Measurements from ENCODE around the gene CALD1. TPM values are rescaled to one million over a fixed set of nuclear protein-coding genes. Genes with fewer than 3 reads are reported as not detected.
A peak's percentile ranks its signal among the peaks of the same experiment; 100 is the strongest.

Gene CALD1
- total RNA-seq, 1 donor from 2014 or later, result 122 TPM

GRCh38 chr7:134742688-134743350 is 36.6 kb upstream of the CALD1 start:
- DNase-seq, result no peak

GRCh38 chr7:134744569-134744968 is 34.9 kb upstream of the CALD1 start:
- peaks cover 24% of the 10 kb centered on the region for H3K4me1 ChIP-seq
- TF ChIP-seq, protein P1, sequence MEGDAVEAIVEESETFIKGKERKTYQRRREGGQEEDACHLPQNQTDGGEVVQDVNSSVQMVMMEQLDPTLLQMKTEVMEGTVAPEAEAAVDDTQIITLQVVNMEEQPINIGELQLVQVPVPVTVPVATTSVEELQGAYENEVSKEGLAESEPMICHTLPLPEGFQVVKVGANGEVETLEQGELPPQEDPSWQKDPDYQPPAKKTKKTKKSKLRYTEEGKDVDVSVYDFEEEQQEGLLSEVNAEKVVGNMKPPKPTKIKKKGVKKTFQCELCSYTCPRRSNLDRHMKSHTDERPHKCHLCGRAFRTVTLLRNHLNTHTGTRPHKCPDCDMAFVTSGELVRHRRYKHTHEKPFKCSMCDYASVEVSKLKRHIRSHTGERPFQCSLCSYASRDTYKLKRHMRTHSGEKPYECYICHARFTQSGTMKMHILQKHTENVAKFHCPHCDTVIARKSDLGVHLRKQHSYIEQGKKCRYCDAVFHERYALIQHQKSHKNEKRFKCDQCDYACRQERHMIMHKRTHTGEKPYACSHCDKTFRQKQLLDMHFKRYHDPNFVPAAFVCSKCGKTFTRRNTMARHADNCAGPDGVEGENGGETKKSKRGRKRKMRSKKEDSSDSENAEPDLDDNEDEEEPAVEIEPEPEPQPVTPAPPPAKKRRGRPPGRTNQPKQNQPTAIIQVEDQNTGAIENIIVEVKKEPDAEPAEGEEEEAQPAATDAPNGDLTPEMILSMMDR (IDR thresholded peaks at IDR 0.05; ENCODE audit: borderline replicate concordance), result no peak
- no peak for DNase-seq
- intact Hi-C loops (cut with micrococcal nuclease), result no loop called here
- H3K4me3 ChIP-seq, result no peak overlapping the region
- H3K27ac ChIP-seq (replicated peaks), result peak overlapping the region; percentile 7
- H3K36me3 ChIP-seq, result no peaks in the 10 kb centered on the region
- H3K27me3 ChIP-seq (ENCODE audit: low read depth), result no peaks in the 10 kb centered on the region
- no peaks in the 10 kb centered on the region for H3K9me3 ChIP-seq (replicated peaks)

More at GRCh38 chr7:134742688-134743350, 36.6 kb upstream of the CALD1 start:
- Histone ChIP-seq H3K9me3 (replicated peaks) (no peaks in the 10 kb centered on the region), H3K4me1 (peaks cover 24% of the 10 kb centered on the region), H3K27me3 (ENCODE audit: low read depth) (no peaks in the 10 kb centered on the region), H3K27ac (replicated peaks) (peak overlapping the region; percentile 71), H3K4me3 (no peak overlapping the region), H3K36me3 (no peaks in the 10 kb centered on the region)
- TF ChIP-seq, protein P1 (IDR thresholded peaks at IDR 0.05; ENCODE audit: borderline replicate concordance), result no peak
- intact Hi-C loops (cut with micrococcal nuclease), result no loop called here

DNA sequence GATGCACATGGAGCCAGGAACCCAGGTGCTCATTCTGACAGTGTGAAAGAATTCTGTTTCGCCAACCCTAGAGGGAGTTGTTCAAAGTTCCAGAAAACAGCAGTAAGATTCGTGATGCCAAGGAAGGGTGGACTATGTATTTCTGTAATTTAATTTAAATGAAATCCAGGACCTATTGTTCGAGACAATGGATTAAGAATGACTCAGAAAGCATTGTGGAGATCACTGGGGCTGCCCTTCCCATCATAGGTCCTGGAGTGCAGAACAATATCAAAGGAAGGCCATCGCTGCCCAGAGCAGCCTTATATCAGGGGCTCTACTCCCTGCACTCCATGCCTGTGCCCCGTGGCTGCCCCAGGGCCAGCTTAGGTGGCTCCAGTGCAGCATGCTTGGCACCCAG is 32.1 kb upstream of the CALD1 start:
- TF ChIP-seq, protein P1 (IDR thresholded peaks at IDR 0.05; ENCODE audit: borderline replicate concordance), result no peak
- H3K9me3 ChIP-seq (replicated peaks), result no peaks in the 10 kb centered on the region
- no peaks in the 10 kb centered on the region for H3K36me3 ChIP-seq
- H3K27ac ChIP-seq (replicated peaks), result no peak overlapping the region
- H3K27me3 ChIP-seq (ENCODE audit: low read depth), result no peaks in the 10 kb centered on the region
- intact Hi-C loops (cut with micrococcal nuclease), result no loop called here
- H3K4me1 ChIP-seq, result peaks cover 18% of the 10 kb centered on the region
- no peak overlapping the region for H3K4me3 ChIP-seq
- no peak for DNase-seq

GRCh38 chr7:134750083-134751062 is 29.1 kb upstream of the CALD1 start:
- intact Hi-C loops (cut with micrococcal nuclease), result loop anchor here (10.0 kb wide), 1 partner anchor 56 kb away; no protein-coding TSS in a partner anchor
- no peak for DNase-seq

More at GRCh38 chr7:134750083-134751062, 29.1 kb upstream of the CALD1 start:
- TF ChIP-seq, protein P1 (IDR thresholded peaks at IDR 0.05; ENCODE audit: borderline replicate concordance), result peak; percentile 75
- H3K4me3 ChIP-seq, result no peak overlapping the region
- peaks cover 3% of the 10 kb centered on the region for H3K4me1 ChIP-seq
- no peaks in the 10 kb centered on the region for H3K9me3 ChIP-seq (replicated peaks)
- no peak overlapping the region for H3K27ac ChIP-seq (replicated peaks)
- H3K36me3 ChIP-seq, result no peaks in the 10 kb centered on the region
- H3K27me3 ChIP-seq (ENCODE audit: low read depth), result no peaks in the 10 kb centered on the region

All from left ventricle myocardium inferior (tissue), 1 donor.